Measurements from ENCODE around the gene ANKRD34A.

The ANKRD34A gene

DNA sequence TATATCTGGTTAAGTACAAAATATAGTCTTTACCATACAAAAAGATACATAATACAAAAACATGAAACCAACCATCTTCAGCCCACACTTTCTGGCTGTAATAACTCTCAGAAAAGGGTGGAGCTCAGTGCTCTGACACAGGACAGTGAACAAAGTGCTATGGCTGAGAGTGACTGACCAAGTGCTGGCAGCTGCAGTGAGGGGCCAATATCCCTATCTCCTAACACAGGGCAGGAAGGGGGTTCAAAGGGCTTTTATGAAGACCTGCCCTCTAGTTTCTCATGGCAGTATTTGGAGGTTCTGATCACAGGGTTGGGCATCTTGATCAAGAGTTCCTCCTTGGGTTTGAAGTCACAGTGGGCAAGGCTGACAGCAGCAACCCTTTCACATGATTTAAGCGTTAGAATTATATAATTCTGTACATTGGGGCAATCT is 28.1 kb upstream of the ANKRD34A start:
- in situ Hi-C loops (cut with HindIII; ENCODE audit: low pct_ligation_motif_present, low sequenced_read_pairs): no loop called here
- H3K4me3 ChIP-seq (ENCODE audit: low read depth, low read length): no peak overlapping the region

DNA sequence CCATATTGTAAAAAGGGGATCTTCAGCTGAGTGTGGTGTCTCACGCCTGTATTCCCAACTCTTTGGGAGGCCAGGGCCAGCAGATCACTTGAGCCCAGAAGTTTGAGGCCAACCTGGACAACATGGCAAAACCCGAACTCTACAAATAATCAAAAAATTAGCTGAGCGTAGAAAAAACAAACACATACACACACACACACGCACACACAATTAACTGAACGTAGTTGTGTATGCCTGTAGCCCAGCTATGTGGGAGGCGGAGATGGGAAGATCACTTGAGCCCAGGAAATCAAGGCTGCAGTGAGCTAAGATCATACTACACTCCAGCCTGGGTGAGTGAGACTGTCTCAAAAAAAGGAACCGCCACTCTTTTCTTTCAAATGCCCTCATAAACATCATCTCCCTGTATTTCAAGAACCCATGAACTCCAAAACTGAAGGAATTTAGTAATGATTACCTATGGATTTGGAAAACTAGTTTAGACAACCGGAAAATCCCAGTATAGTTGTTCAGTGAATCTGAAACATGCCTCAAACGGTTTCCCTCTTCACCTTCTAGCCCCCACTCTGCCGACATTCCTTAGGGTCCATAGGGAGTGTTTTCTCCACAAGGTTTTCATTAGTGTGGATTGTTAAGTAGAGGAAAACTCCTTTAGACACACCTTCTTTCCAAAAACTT is 27.5 kb upstream of the ANKRD34A start:
- no peaks in the 10 kb centered on the region for H3K27me3 ChIP-seq (replicated peaks)
- in situ Hi-C loops (cut with HindIII; ENCODE audit: low pct_ligation_motif_present, low sequenced_read_pairs): no loop called here
- H3K27ac ChIP-seq: no peak overlapping the region
- TF ChIP-seq, protein P1, sequence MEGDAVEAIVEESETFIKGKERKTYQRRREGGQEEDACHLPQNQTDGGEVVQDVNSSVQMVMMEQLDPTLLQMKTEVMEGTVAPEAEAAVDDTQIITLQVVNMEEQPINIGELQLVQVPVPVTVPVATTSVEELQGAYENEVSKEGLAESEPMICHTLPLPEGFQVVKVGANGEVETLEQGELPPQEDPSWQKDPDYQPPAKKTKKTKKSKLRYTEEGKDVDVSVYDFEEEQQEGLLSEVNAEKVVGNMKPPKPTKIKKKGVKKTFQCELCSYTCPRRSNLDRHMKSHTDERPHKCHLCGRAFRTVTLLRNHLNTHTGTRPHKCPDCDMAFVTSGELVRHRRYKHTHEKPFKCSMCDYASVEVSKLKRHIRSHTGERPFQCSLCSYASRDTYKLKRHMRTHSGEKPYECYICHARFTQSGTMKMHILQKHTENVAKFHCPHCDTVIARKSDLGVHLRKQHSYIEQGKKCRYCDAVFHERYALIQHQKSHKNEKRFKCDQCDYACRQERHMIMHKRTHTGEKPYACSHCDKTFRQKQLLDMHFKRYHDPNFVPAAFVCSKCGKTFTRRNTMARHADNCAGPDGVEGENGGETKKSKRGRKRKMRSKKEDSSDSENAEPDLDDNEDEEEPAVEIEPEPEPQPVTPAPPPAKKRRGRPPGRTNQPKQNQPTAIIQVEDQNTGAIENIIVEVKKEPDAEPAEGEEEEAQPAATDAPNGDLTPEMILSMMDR (IDR thresholded peaks at IDR 0.05; ENCODE audit: low read depth, low read length, missing control alignments): no peak
- no peak overlapping the region for H3K4me3 ChIP-seq (ENCODE audit: low read depth, low read length)
- peaks cover 30% of the 10 kb centered on the region for H3K36me3 ChIP-seq (replicated peaks)
- DNase-seq: no peak

More for the DNA sequence above, 28.1 kb upstream of the ANKRD34A start:
- DNase-seq: no peak
- Histone ChIP-seq H3K27ac (no peak overlapping the region), H3K27me3 (replicated peaks) (no peaks in the 10 kb centered on the region), H3K36me3 (replicated peaks) (peaks cover 30% of the 10 kb centered on the region)
- TF ChIP-seq, protein P1 (IDR thresholded peaks at IDR 0.05; ENCODE audit: low read depth, low read length, missing control alignments): no peak

DNA sequence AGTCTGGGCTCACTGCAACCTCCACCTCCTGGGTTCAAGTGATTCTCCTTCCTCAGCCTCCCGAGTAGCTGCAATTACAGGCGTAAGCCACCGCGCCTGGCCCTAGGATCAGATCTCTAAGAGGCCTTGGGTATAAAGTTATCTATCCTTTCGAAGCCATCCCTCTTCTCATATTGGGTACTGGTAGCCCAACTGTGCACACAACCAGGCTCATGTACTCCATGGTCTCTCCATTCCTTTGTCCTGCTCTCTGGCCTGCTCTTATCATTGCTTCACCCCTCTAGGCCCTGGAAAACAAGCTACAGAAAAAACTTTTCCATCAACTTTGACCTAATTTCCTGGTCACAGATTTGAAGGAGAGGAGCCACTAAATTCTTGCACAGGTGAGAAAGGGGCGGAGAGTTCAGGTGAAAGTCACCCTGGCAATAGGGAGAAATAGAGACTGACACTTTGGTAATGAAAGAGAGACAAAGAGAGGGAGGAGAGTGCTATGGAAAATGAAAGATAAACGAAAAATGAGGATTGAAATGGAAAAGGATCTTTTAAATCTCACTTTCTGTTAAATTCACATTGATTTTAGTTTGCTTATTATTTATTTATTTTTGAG is 26.0 kb upstream of the ANKRD34A start:
- H3K4me3 ChIP-seq (ENCODE audit: low read depth, low read length): no peak overlapping the region
- no peak for DNase-seq
- no peak overlapping the region for H3K27ac ChIP-seq
- peaks cover 30% of the 10 kb centered on the region for H3K36me3 ChIP-seq (replicated peaks)
- no peaks in the 10 kb centered on the region for H3K27me3 ChIP-seq (replicated peaks)
- in situ Hi-C loops (cut with HindIII; ENCODE audit: low pct_ligation_motif_present, low sequenced_read_pairs): no loop called here
- TF ChIP-seq, protein P1 (IDR thresholded peaks at IDR 0.05; ENCODE audit: low read depth, low read length, missing control alignments): no peak

DNA sequence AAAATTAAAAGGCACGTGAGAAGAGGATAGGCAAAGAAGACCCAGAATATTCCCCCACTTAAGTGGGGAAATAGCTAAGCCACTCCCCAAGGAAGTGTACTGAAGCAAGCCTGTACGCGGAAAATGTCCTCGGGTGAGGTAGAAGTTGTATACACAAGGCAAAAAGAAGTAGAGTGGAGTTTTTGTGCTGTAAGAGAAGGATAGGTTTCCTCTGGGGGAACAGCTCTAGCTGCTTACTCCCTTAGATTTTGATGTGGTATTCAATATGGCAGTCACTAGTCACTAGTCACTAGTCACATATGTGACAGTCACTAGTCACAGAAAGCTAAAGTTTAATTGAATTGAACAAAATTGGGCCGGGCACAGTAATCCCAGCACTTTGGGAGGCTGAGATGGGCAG is 24.4 kb upstream of the ANKRD34A start:
- Histone ChIP-seq H3K4me3 (ENCODE audit: low read depth, low read length) (no peak overlapping the region), H3K27ac (no peak overlapping the region), H3K27me3 (replicated peaks) (no peaks in the 10 kb centered on the region), H3K36me3 (replicated peaks) (peaks cover 14% of the 10 kb centered on the region)
- no peak for DNase-seq
- TF ChIP-seq, protein P1 (IDR thresholded peaks at IDR 0.05; ENCODE audit: low read depth, low read length, missing control alignments): no peak
- in situ Hi-C loops (cut with HindIII; ENCODE audit: low pct_ligation_motif_present, low sequenced_read_pairs): no loop called here

DNA sequence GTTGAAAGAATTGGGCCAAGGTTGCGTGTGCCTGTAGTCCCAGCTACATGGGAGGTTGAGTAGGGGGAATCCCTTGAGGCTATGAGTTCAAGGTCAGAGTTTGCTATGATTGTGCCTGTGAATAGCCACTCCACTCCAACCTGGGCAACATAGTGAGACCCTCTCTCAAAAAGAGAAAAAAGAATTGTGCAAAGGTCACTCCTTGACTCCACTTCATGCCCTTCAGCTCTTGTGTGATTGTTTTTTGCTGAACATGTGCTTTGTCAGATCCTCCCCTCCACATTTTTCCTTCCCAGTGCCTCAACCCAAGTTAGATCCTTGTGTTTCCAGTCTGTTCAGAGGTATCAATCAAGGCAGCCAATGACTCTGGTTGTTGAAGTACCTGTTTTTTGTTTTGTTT is 23.6 kb upstream of the ANKRD34A start:
- DNase-seq: no peak
- Histone ChIP-seq H3K4me3 (ENCODE audit: low read depth, low read length) (no peak overlapping the region), H3K36me3 (replicated peaks) (peaks cover 6% of the 10 kb centered on the region), H3K27ac (no peak overlapping the region), H3K27me3 (replicated peaks) (no peaks in the 10 kb centered on the region)
- TF ChIP-seq, protein P1 (IDR thresholded peaks at IDR 0.05; ENCODE audit: low read depth, low read length, missing control alignments): no peak
- in situ Hi-C loops (cut with HindIII; ENCODE audit: low pct_ligation_motif_present, low sequenced_read_pairs): no loop called here

All from brain microvascular endothelial cell (primary cell).